Mammary epithelial cell (primary cell): ENCODE results near the gene DGKQ.

Source experiments
- CTCF ChIP-seq, 2 donors: IDR thresholded peaks in 1 of 2; conservative IDR thresholded peaks in 1 of 2; 2 replicates each; pipeline ENCODE4 v1.5.1; 2011 to 2012; ENCODE audit warnings: inconsistent platforms in 2 of 2, low read length in 2 of 2, mild to moderate bottlenecking in 2 of 2, control low read depth in 1 of 2, low read depth in 1 of 2; ENCODE audit not compliant: insufficient read depth in 1 of 2; ENCODE audit errors: extremely low read depth in 1 of 2
- EZH2 ChIP-seq: IDR thresholded peaks from 2 replicates; pipeline ENCODE4 v1.6.1; 2012; ENCODE audit warnings: low read length, inconsistent platforms, borderline replicate concordance

GRCh38 chr4:931194-931959 lies 42.0 kb downstream of the DGKQ start:
- TF ChIP-seq CTCF (conservative IDR thresholded peaks at IDR 0.05 in 1 of 2, IDR thresholded peaks at IDR 0.05 in 1 of 2; ENCODE audit: extremely low read depth in 1 of 2, insufficient read depth in 1 of 2, low read depth in 1 of 2, low read length in 2 of 2) (no peak), EZH2 (no peak)
